HG02623 (cell line): ENCODE results near the gene PCBP3.

Experiments
- ATAC-seq: cut with Tn5 transposase; IDR thresholded peaks from one replicate; pipeline ENCODE4 v1.9.1; 2021; ENCODE audit warnings: moderate library complexity; ENCODE audit not compliant: unreplicated experiment

The PCBP3 gene

GRCh38 chr21:45778686-45779085, 135.2 kb downstream of the PCBP3 start:
- no peak for ATAC-seq

- no peak for ATAC-seq
Measured at GRCh38 chr21:45779226-45779625, 135.7 kb downstream of the PCBP3 start.

GRCh38 chr21:45780647-45781046, 137.1 kb downstream of the PCBP3 start:
- no peak for ATAC-seq

- no peak for ATAC-seq
Measured at GRCh38 chr21:45781741-45782140, 138.2 kb downstream of the PCBP3 start.

- ATAC-seq: no peak
Measured at GRCh38 chr21:45786660-45787059, 143.1 kb downstream of the PCBP3 start.

- no peak for ATAC-seq
Measured at GRCh38 chr21:45787371-45787770, 143.8 kb downstream of the PCBP3 start.

- ATAC-seq: no peak
Measured at GRCh38 chr21:45788198-45788597, 144.7 kb downstream of the PCBP3 start.

GRCh38 chr21:45788637-45789506, 145.3 kb downstream of the PCBP3 start:
- ATAC-seq: no peak

GRCh38 chr21:45790427-45790826, 146.9 kb downstream of the PCBP3 start:
- ATAC-seq: no peak

GRCh38 chr21:45791562-45792418, 148.3 kb downstream of the PCBP3 start:
- ATAC-seq: no peak

- ATAC-seq: no peak
Measured at GRCh38 chr21:45792682-45793383, 149.3 kb downstream of the PCBP3 start.

- no peak for ATAC-seq
Measured at GRCh38 chr21:45794027-45794426, 150.5 kb downstream of the PCBP3 start.

- ATAC-seq: no peak
Measured at GRCh38 chr21:45796003-45796402, 152.5 kb downstream of the PCBP3 start.

GRCh38 chr21:45797338-45797737, 153.8 kb downstream of the PCBP3 start:
- ATAC-seq: no peak

- ATAC-seq: no peak
Measured at GRCh38 chr21:45799765-45800338, 156.3 kb downstream of the PCBP3 start.

GRCh38 chr21:45800339-45801080, 157.0 kb downstream of the PCBP3 start:
- no peak for ATAC-seq

- ATAC-seq: no peak
Measured at GRCh38 chr21:45801129-45801964, 157.8 kb downstream of the PCBP3 start.

GRCh38 chr21:45801989-45802388, 158.5 kb downstream of the PCBP3 start:
- ATAC-seq: no peak

- ATAC-seq: no peak
Measured at GRCh38 chr21:45802425-45802824, 158.9 kb downstream of the PCBP3 start.
